MM.1S (cell line): ENCODE results near the gene TNFRSF25.

Experiments
- DNase-seq: peaks from one replicate; pipeline ENCODE4 v3.0.0-alpha.2; 2015
- H2AFZ ChIP-seq: fragments of 300-600 bp; sonication (generic); 2 replicates; pipeline ENCODE4 v1.6.0; 2016; ENCODE audit warnings: antibody characterized with exemption, low read length
- H3F3A ChIP-seq: fragments of 300-600 bp; sonication (generic); 2 replicates; pipeline ENCODE4 v1.6.1; 2016; ENCODE audit warnings: mild to moderate bottlenecking, antibody characterized with exemption, low read length, moderate library complexity, mixed read lengths; ENCODE audit not compliant: insufficient read depth
- H3K27ac ChIP-seq: fragments of 300-600 bp; sonication (generic); 2 replicates; pipeline ENCODE4 v1.5.1; 2016; ENCODE audit warnings: mild to moderate bottlenecking, low read length
- H3K27me3 ChIP-seq: fragments of 300-600 bp; sonication (generic); replicated peaks from 2 replicates; pipeline ENCODE4 v1.6.0; 2016; ENCODE audit warnings: low read length; ENCODE audit not compliant: insufficient read depth
- H3K36me3 ChIP-seq: fragments of 300-600 bp; sonication (generic); replicated peaks from 2 replicates; pipeline ENCODE4 v1.6.1; 2016; ENCODE audit warnings: mild to moderate bottlenecking, low read length, mixed read lengths; ENCODE audit not compliant: insufficient read depth
- H3K4me1 ChIP-seq: fragments of 300-600 bp; sonication (generic); 2 replicates; pipeline ENCODE4 v1.6.1; 2016; ENCODE audit warnings: low read length, mixed read lengths
- H3K4me2 ChIP-seq: fragments of 300-600 bp; sonication (generic); 2 replicates; pipeline ENCODE4 v1.6.0; 2016; ENCODE audit warnings: low read depth, low read length
- H3K4me3 ChIP-seq: fragments of 300-600 bp; sonication (generic); 2 replicates; pipeline ENCODE4 v1.5.1; 2016; ENCODE audit warnings: low read length, mixed read lengths
- H3K79me2 ChIP-seq: fragments of 300-600 bp; sonication (generic); 2 replicates; pipeline ENCODE4 v1.6.1; 2016; ENCODE audit warnings: mixed run types, low read length, mixed read lengths
- H3K9ac ChIP-seq: fragments of 300-600 bp; sonication (generic); 2 replicates; pipeline ENCODE4 v1.6.1; 2016; ENCODE audit warnings: low read length, mixed read lengths
- H3K9me2 ChIP-seq: fragments of 300-600 bp; sonication (generic); replicated peaks from 2 replicates; pipeline ENCODE4 v1.6.1; 2016; ENCODE audit warnings: mild to moderate bottlenecking, low read length, mixed read lengths; ENCODE audit not compliant: insufficient read depth
- H3K9me3 ChIP-seq: fragments of 300-600 bp; sonication (generic); replicated peaks from 2 replicates; pipeline ENCODE4 v1.6.1; 2016; ENCODE audit warnings: mild to moderate bottlenecking, low read length, mixed read lengths; ENCODE audit not compliant: insufficient read depth
- H4K20me1 ChIP-seq: fragments of 300-600 bp; sonication (generic); 2 replicates; pipeline ENCODE4 v1.6.1; 2016; ENCODE audit warnings: mild to moderate bottlenecking, low read length, moderate library complexity, mixed read lengths; ENCODE audit not compliant: insufficient read depth
- EZH2 ChIP-seq: fragments of 300-600 bp; sonication (generic); optimal IDR thresholded peaks from 2 replicates; pipeline ENCODE3; 2017; ENCODE audit warnings: low read depth, mild to moderate bottlenecking, antibody characterized with exemption, low read length, mixed read lengths
- EZH2phosphoT487 ChIP-seq: fragments of 300-600 bp; sonication (generic); IDR thresholded peaks from 2 replicates; pipeline ENCODE4 v1.6.1; 2018; ENCODE audit warnings: antibody characterized with exemption, low read length
- TF ChIP-seq, protein P1 (sequence below): fragments of 300-600 bp; sonication (generic); IDR thresholded peaks from 2 replicates; pipeline ENCODE4 v1.5.1; 2016; ENCODE audit warnings: antibody characterized with exemption, low read length, mixed read lengths

Gene TNFRSF25

DNA sequence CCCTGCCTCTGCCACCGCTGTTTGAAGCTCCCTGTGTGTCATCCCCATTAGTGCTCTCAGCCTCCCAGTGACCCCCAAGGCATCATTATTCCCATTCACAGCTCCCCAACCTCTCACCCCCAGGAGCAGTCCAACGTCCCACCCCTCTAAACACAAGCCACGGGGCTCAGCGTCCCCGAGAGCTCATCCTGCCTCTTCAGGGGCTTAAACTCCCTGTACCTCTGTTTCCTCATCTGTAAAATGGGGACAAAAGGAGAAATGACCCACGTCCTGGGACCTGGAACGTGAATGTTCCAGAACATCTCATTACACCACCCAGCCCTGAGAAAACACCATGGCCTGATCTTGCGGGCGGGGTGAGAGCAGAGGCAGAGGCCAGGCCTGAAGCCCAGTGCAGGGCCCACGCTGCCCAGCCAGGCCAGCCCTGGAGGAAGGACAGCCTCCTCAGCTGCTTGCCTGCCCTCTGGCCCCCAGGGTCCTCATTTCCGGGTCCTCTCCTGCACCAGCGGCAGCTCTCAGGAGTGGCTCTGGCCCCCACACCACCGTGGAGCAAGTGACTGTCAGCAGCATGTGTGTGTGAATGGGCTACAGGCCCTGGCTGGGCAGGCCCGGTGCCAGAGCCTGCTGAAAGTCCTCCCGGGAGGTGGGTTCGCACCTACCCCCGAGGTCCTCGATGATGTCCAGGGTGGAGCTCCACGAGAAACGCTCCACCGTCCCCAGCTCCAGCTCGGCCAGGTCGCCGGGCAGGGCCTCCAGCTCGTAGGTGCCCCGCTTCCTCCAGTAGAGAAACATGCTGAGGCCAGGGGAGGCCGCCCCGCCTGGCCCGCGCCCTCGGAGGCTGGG is 39.6 kb upstream of the TNFRSF25 start:
- Histone ChIP-seq H2AFZ (no peak overlapping the region), H3K4me1 (no peaks in the 10 kb centered on the region), H3K9me2 (no peaks in the 10 kb centered on the region), H4K20me1 (no peaks in the 10 kb centered on the region), H3K9ac (no peak overlapping the region), H3K27ac (no peak overlapping the region), H3K36me3 (no peaks in the 10 kb centered on the region), H3F3A (no peaks in the 10 kb centered on the region), H3K9me3 (no peaks in the 10 kb centered on the region), H3K4me3 (no peak overlapping the region), H3K4me2 (no peak overlapping the region), H3K27me3 (peaks cover 92% of the 10 kb centered on the region), H3K79me2 (no peaks in the 10 kb centered on the region)
- no peak for DNase-seq
- no peak for TF ChIP-seq EZH2phosphoT487
- no peak for TF ChIP-seq EZH2
- TF ChIP-seq, protein P1, sequence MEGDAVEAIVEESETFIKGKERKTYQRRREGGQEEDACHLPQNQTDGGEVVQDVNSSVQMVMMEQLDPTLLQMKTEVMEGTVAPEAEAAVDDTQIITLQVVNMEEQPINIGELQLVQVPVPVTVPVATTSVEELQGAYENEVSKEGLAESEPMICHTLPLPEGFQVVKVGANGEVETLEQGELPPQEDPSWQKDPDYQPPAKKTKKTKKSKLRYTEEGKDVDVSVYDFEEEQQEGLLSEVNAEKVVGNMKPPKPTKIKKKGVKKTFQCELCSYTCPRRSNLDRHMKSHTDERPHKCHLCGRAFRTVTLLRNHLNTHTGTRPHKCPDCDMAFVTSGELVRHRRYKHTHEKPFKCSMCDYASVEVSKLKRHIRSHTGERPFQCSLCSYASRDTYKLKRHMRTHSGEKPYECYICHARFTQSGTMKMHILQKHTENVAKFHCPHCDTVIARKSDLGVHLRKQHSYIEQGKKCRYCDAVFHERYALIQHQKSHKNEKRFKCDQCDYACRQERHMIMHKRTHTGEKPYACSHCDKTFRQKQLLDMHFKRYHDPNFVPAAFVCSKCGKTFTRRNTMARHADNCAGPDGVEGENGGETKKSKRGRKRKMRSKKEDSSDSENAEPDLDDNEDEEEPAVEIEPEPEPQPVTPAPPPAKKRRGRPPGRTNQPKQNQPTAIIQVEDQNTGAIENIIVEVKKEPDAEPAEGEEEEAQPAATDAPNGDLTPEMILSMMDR, result no peak

DNA sequence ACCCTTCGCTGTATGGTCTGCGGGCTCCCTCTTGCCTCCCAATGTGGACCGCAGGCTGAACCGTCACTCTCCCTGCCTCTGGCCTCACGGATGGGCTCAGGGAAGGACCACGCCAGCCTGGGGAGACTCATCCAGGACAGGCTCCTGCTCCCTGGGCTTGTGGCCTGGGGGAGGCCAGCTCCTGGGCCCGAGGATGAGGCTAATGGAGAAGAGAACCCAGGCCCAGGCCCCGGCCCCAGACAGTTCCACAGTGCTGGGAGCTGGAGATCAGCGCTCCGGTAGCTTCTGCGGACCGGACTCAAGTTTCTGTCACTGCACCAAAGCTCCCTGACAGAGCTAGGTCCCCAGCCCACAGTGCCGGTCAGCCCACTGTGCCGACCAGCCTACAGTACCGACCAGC is 38.9 kb upstream of the TNFRSF25 start:
- Histone ChIP-seq H3K9me2 (no peaks in the 10 kb centered on the region), H3F3A (no peaks in the 10 kb centered on the region), H3K27me3 (peaks cover 97% of the 10 kb centered on the region), H3K36me3 (no peaks in the 10 kb centered on the region), H3K9me3 (no peaks in the 10 kb centered on the region), H3K79me2 (no peaks in the 10 kb centered on the region), H3K9ac (no peak overlapping the region), H3K4me1 (no peaks in the 10 kb centered on the region), H3K4me2 (no peak overlapping the region), H3K27ac (no peak overlapping the region), H2AFZ (no peak overlapping the region), H3K4me3 (no peak overlapping the region), H4K20me1 (no peaks in the 10 kb centered on the region)
- DNase-seq, result no peak
- TF ChIP-seq, protein P1, result no peak
- TF ChIP-seq EZH2phosphoT487, result no peak

DNA sequence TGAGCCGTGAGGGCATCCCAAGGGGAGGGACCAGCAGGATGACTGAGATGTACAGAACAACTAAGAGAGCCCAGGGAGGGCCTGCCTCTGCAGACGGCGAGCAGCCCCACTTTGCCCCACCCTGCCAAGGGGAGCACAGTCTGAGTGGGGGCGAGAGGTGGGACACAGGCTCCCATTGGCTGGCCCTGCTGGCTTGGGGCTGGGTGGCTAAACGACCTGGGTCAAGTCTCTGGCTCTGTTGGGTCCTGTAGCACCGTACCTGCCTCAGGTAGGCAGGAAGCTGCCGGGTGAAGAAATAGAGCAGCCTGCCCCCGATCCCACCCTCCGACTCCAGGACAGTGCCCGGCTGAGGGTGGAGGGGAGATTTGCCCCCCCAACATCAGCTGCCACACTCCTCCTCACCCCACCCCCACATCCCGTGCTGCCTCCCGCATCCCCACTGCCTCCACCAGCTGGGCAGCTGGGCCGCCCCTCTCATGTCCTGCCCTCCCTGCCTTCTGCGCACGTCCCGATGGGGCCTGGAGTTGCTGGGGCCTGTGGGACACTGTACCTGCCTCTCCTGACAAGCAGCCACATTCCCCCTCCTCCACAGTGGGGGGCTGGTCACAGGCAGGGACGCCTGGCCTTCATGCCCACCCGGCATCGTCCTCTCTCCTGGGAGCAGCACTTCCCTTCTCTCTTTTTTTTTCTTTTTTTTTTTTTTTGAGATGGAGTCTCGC is 38.1 kb upstream of the TNFRSF25 start:
- Histone ChIP-seq H3K9ac (no peak overlapping the region), H3K36me3 (no peaks in the 10 kb centered on the region), H2AFZ (no peak overlapping the region), H4K20me1 (no peaks in the 10 kb centered on the region), H3K27me3 (peaks cover 96% of the 10 kb centered on the region), H3K9me2 (no peaks in the 10 kb centered on the region), H3F3A (no peaks in the 10 kb centered on the region), H3K4me3 (no peak overlapping the region), H3K4me2 (no peak overlapping the region), H3K27ac (no peak overlapping the region), H3K4me1 (no peaks in the 10 kb centered on the region), H3K79me2 (no peaks in the 10 kb centered on the region), H3K9me3 (no peaks in the 10 kb centered on the region)
- DNase-seq, result no peak
- TF ChIP-seq EZH2phosphoT487 (no peak), EZH2 (no peak)
- TF ChIP-seq, protein P1, result no peak
